GM18498 (cell line): ENCODE data around the gene SLIT3.

Experiments
- ATAC-seq: cut with Tn5 transposase; IDR thresholded peaks from one replicate; pipeline ENCODE4 v1.9.1; 2021; ENCODE audit warnings: mild to moderate bottlenecking, moderate library complexity; ENCODE audit not compliant: unreplicated experiment

The SLIT3 gene

GRCh38 chr5:169272111-169272510 is 28.8 kb downstream of the SLIT3 start:
- no peak for ATAC-seq

- ATAC-seq, result no peak
These were observed 30.1 kb downstream of the SLIT3 start for GRCh38 chr5:169270827-169271226.

GRCh38 chr5:169268019-169268418 is 32.9 kb downstream of the SLIT3 start:
- ATAC-seq, result no peak

- no peak for ATAC-seq
These were observed 35.1 kb downstream of the SLIT3 start for GRCh38 chr5:169265888-169266287.

- ATAC-seq, result no peak
These were observed 37.3 kb downstream of the SLIT3 start for GRCh38 chr5:169263591-169263990.

GRCh38 chr5:169260896-169261569 is 39.9 kb downstream of the SLIT3 start:
- ATAC-seq, result no peak

GRCh38 chr5:169258372-169259000 is 42.5 kb downstream of the SLIT3 start:
- ATAC-seq, result no peak

GRCh38 chr5:169256191-169256590 is 44.7 kb downstream of the SLIT3 start:
- ATAC-seq, result no peak

GRCh38 chr5:169253071-169253470 is 47.9 kb downstream of the SLIT3 start:
- ATAC-seq, result no peak

- no peak for ATAC-seq
These were observed 49.4 kb downstream of the SLIT3 start for GRCh38 chr5:169251333-169252084.

GRCh38 chr5:169250887-169251286 is 50.1 kb downstream of the SLIT3 start:
- ATAC-seq, result no peak

GRCh38 chr5:169248996-169249395 is 51.9 kb downstream of the SLIT3 start:
- no peak for ATAC-seq

GRCh38 chr5:169248550-169248949 is 52.4 kb downstream of the SLIT3 start:
- ATAC-seq, result no peak

GRCh38 chr5:169244812-169245211 is 56.1 kb downstream of the SLIT3 start:
- ATAC-seq, result no peak

GRCh38 chr5:169243651-169244422 is 57.1 kb downstream of the SLIT3 start:
- ATAC-seq, result no peak

- ATAC-seq, result no peak
These were observed 58.1 kb downstream of the SLIT3 start for GRCh38 chr5:169242849-169243186.

- ATAC-seq, result no peak
These were observed 58.6 kb downstream of the SLIT3 start for GRCh38 chr5:169242175-169242848.

- no peak for ATAC-seq
These were observed 71.5 kb downstream of the SLIT3 start for GRCh38 chr5:169229342-169229892.

GRCh38 chr5:169226895-169227294 is 74.0 kb downstream of the SLIT3 start:
- no peak for ATAC-seq

- ATAC-seq, result no peak
These were observed 75.0 kb downstream of the SLIT3 start for GRCh38 chr5:169225830-169226356.
